NCI-H146 treated with DMSO at 0.1 percent for 48 hours (cell line): ENCODE measurements around the gene OASL.
"Not testable (repeated sequence)": the region's sequence is repeated elsewhere in the genome, so short reads cannot be mapped to it uniquely, and the experiment has no call there.

ENCODE experiments used
- DNase-seq: peaks from one replicate; lab custom pipeline; 2025; ENCODE audit not compliant: unreplicated experiment; lab: John Stamatoyannopoulos, UW

OASL gene, protein sequence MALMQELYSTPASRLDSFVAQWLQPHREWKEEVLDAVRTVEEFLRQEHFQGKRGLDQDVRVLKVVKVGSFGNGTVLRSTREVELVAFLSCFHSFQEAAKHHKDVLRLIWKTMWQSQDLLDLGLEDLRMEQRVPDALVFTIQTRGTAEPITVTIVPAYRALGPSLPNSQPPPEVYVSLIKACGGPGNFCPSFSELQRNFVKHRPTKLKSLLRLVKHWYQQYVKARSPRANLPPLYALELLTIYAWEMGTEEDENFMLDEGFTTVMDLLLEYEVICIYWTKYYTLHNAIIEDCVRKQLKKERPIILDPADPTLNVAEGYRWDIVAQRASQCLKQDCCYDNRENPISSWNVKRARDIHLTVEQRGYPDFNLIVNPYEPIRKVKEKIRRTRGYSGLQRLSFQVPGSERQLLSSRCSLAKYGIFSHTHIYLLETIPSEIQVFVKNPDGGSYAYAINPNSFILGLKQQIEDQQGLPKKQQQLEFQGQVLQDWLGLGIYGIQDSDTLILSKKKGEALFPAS

GRCh38 chr12:121038861-121039668, at the start of gene OASL:
TSS of gene OASL (minus strand) at chr12:121039246. CDS start at chr12:121038971, 275 bp downstream.
- DNase-seq: no peak

DNA sequence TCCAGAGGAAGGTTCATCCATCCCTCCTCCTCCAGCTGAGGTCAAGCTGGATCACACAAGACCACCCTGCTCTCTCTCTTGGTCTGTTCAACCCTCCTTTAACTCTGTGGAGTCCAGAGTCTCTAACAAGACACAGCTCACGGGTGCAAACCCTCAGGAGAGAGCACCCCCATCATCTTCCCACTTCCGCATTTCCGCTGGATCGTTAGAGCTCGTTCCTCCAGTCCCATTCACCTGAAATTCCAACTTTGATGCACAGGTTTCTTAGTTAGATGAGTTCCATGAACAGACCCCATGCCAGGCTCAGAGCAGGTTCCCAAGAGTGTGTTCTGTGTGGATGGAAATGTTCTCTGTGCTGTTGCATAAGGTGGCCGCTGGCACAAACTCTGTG, 49.1 kb upstream of the OASL start:
- DNase-seq: no peak

- no peak for DNase-seq
These were observed 48.6 kb upstream of the OASL start for GRCh38 chr12:121087467-121088194.

DNA sequence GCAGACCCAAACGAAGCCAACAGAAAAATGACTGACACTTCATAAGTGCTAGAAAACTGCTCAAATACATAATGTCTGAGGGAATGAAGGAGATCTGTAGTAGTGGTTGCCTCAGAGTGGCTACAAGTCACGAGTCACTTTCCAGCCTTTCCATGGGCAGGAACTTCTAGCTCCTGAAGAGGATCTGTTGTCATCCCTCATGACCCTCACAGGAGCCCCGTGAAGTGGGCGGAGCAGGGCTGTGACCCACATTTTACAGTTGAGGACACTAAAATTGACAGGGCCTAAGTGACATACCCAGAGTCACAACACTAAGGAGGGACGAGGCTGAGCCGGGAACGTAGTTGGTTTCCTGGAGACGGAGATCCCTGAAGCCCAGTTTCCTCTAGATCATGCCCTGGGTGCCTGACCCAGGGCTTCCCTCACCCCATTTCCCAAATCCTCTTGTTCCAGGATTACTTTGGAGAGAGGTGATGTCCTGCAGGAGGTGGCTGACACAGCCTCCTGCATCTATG, 47.8 kb upstream of the OASL start:
- no peak for DNase-seq

DNA sequence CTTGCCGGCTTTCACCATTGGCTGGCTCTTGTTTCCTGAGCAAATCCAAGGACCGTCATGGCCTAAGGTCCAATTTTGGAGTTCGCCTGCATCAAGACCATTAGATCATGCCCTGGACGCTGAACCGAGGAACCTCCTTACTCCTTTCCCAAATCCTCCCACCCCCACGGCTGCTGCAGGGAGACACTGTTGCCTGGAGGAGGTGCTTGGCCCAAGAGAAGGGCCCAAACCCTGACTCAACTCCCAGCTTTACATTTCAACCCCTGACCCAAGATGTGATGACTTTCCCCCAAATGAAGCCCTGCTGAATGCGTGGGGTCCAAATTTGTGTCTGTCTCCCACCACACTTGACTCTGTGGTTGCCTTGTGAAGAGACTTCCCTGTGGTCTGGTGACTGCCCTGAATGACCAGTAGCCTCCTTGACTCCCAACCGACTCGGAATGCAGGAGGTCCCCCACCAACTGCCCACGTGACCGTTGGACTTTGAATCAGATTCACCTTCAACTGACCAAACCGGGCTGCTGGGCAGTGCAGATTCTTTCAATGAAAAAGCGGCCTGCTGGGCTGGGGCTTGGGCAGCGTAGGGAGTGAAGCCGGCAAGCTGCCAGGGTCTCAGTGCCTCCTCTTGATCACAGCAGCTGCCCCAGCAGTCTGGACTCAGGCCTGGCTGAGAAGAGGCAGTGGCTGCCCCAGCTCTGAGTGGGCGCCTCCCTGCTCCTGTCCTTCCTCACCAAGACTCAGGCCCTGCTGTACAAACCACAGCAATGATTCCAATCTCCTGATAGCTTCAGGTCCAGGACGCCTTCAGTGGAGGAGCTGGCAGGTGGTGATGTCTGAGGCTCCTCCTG, 46.7 kb upstream of the OASL start:
- no peak for DNase-seq

GRCh38 chr12:121085069-121085468, 46.0 kb upstream of the OASL start:
- no peak for DNase-seq

GRCh38 chr12:121084229-121084628, 45.2 kb upstream of the OASL start:
- DNase-seq: no peak

GRCh38 chr12:121080909-121081308, 41.9 kb upstream of the OASL start:
- no peak for DNase-seq

- DNase-seq: no peak
These were observed 40.8 kb upstream of the OASL start for GRCh38 chr12:121079736-121080272.

- DNase-seq: not testable (repeated sequence)
These were observed 38.4 kb upstream of the OASL start for GRCh38 chr12:121077440-121077839.

GRCh38 chr12:121075911-121076310, 36.9 kb upstream of the OASL start:
- not testable (repeated sequence) for DNase-seq

DNA sequence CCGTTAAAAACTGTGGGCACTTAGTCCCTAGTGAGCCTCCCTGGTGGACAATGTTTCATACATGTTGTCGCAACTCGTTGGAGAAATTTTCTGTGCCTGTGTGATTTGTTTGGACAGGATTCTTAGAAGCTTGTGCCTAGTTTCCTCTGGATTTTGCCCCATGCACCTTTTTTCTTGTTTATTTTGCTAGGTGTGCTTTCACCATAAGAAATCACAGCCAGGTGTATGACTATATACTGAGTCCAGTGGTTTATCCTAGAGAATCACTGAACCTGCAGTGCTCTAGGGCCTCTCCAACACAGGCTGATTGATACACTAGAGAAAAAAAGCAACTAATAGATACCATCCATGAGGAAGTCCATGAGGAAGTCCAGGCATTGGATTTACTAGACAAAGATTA, 33.1 kb upstream of the OASL start:
- DNase-seq: no peak

DNA sequence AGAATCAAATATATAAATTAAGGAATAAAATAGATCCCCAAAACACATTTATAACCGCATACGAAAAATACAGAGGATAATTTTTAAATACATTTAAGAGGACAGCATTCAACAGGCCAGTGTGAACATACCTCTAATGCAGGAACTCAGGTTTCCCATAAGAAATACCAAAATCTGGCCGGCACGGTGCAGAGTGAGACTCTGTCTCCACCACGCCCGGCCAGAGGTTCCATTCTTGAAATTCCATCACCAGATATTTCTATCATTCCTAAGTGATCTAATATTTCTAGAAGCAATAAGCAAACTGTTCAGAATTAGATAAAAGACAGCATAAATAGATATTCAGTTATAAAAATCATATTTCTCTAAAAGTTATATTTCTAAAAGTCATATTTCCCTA, 30.2 kb upstream of the OASL start:
- no peak for DNase-seq

- DNase-seq: no peak
These were observed 26.3 kb upstream of the OASL start for GRCh38 chr12:121065345-121065744.

DNA sequence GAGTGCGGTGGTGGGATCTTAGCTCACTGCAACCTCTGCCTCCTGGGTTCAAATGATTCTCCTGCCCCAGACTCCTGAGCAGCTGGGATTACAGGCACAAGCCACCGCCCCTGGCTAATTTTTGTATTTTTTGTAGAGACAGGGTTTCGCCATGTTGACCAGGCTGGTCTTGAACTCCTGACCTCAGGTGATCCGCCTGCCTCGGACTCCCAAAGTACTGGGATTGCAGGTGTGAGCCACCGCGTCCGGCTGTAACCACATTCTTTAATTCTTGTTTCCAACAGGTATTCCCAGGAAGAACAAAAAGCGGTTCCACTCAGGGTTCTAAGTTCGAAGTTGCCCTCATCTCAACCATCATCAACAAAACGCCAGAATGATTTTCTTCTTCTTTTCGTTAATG, 25.5 kb upstream of the OASL start:
- DNase-seq: not testable (repeated sequence)

DNA sequence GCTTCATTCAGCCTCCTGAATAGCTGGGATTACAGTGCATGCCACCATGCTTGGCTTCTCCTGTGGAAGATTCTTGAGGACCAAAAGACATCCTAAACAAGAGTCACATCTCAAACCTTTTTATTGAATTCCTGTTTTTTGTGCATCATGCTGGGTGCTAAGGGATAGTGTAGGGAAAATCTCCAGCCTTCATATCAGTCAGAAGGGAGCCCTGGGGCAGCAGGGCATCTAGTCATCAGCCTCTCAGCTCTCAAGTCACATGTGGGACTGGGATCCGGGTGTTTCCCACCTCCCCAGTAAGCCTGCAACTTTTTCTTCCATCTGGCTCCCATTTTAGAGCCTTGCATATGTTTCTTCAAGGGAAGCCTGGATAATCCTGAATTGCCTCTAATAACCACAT, 25.1 kb upstream of the OASL start:
- DNase-seq: no peak

- no peak for DNase-seq
These were observed 23.5 kb upstream of the OASL start for GRCh38 chr12:121062391-121063045.

GRCh38 chr12:121061831-121062230, 22.8 kb upstream of the OASL start:
- peak; percentile 9 for DNase-seq
